WTC11 (cell line): ENCODE measurements around the gene VILL. TPM values are rescaled to one million over a fixed set of nuclear protein-coding genes. Genes with fewer than 3 reads are reported as not detected.
A peak's percentile ranks its signal among the peaks of the same experiment; 100 is the strongest.

Experiments
- ATAC-seq: fragments of 200-7000 bp; cut with Tn5 transposase; 2 replicates; pipeline ENCODE4 v1.10.0; 2021; ENCODE audit warnings: mild to moderate bottlenecking, moderate library complexity
- CTCF ChIA-PET: fragments of 300-600 bp; sonication (Branson Sonifier 250); formaldehyde crosslinking; loops from one replicate; lab custom pipeline; 2021; ENCODE audit warnings: antibody characterized with exemption; lab: Charles Lee
- POLR2A ChIA-PET: fragments of 350-600 bp; sonication (Branson Sonifier 250); formaldehyde crosslinking; loops from one replicate; lab custom pipeline; 2021; ENCODE audit warnings: antibody characterized with exemption; lab: Charles Lee
- DNase-seq: peaks from one replicate; pipeline ENCODE4 v3.0.0; 2021; ENCODE audit warnings: low spot score
- H3K27ac Mint-ChIP-seq: 2 replicates; pipeline ENCODE4 v1.8.0; 2021; ENCODE audit warnings: mixed read lengths
- H3K27me3 Mint-ChIP-seq: 2 replicates; pipeline ENCODE4 v1.8.0; 2021; ENCODE audit warnings: low read depth, mild to moderate bottlenecking, moderate library complexity, mixed read lengths
- H3K36me3 Mint-ChIP-seq: 2 replicates; pipeline ENCODE4 v1.8.0; 2021; ENCODE audit warnings: mixed read lengths
- H3K4me1 Mint-ChIP-seq: 2 replicates; pipeline ENCODE4 v1.8.0; 2022; ENCODE audit warnings: mixed read lengths
- H3K4me3 Mint-ChIP-seq: 2 replicates; pipeline ENCODE4 v1.8.0; 2021; ENCODE audit warnings: mild to moderate bottlenecking, moderate library complexity, mixed read lengths
- H3K9me3 Mint-ChIP-seq: 2 replicates; pipeline ENCODE4 v1.8.0; 2021; ENCODE audit warnings: mixed read lengths
- CDX4 ChIP-seq: fragments of 250-450 bp; sonication (Bioruptor Pico); IDR thresholded peaks from 2 replicates; pipeline ENCODE4 v1.9.0; 2021; ENCODE audit warnings: moderate library complexity, mild to moderate bottlenecking, inconsistent platforms, borderline replicate concordance
- E2F1 ChIP-seq: sonication (generic); formaldehyde crosslinking; IDR thresholded peaks from 2 replicates; pipeline ENCODE4 v1.8.0; 2022; ENCODE audit warnings: mild to moderate bottlenecking, missing genetic modification reagents
- E2F4 ChIP-seq: sonication (generic); formaldehyde crosslinking; IDR thresholded peaks from 2 replicates; pipeline ENCODE4 v1.8.1; 2022; ENCODE audit warnings: low read depth, mild to moderate bottlenecking, moderate library complexity, missing genetic modification reagents, borderline replicate concordance
- E2F5 ChIP-seq: sonication (generic); formaldehyde crosslinking; IDR thresholded peaks from 2 replicates; pipeline ENCODE4 v1.8.1; 2022; ENCODE audit warnings: mild to moderate bottlenecking, moderate library complexity, missing genetic modification reagents
- ETV6 ChIP-seq: sonication (generic); formaldehyde crosslinking; IDR thresholded peaks from 2 replicates; pipeline ENCODE4 v1.8.1; 2022; ENCODE audit warnings: mild to moderate bottlenecking, missing genetic modification reagents
- FOXP1 ChIP-seq: sonication (generic); formaldehyde crosslinking; IDR thresholded peaks from 2 replicates; pipeline ENCODE4 v1.8.0; 2022; ENCODE audit warnings: missing genetic modification reagents, mild to moderate bottlenecking, moderate library complexity, borderline replicate concordance
- ZBTB43 ChIP-seq: sonication (generic); formaldehyde crosslinking; IDR thresholded peaks from 2 replicates; pipeline ENCODE4 v1.8.1; 2023; ENCODE audit warnings: mild to moderate bottlenecking, missing genetic modification reagents
- ZNF532 ChIP-seq: fragments of 250-450 bp; sonication (Bioruptor Pico); IDR thresholded peaks from 2 replicates; pipeline ENCODE4 v1.9.0; 2021; ENCODE audit warnings: mild to moderate bottlenecking, borderline replicate concordance
- total RNA-seq: library from RNA; stranded (reverse); gene quantifications from 3 replicates; pipeline ENCODE4 v1.2.3, GENCODE V29; 2021

The VILL gene
- total RNA-seq, 1 experiment from 2014 or later, result 4.7 TPM

- Mint-ChIP-seq H3K4me3 (no peak overlapping the region), H3K9me3 (no peaks in the 10 kb centered on the region), H3K4me1 (peaks cover 17% of the 10 kb centered on the region), H3K27me3 (peaks cover 65% of the 10 kb centered on the region), H3K36me3 (no peaks in the 10 kb centered on the region), H3K27ac (no peak overlapping the region)
- no peak for ATAC-seq
- DNase-seq, result no peak
- ChIA-PET CTCF (no interaction called here), POLR2A (no interaction called here)
- TF ChIP-seq E2F1 (CRISPR knock-in tag) (no peak), ZBTB43 (no peak), E2F4 (CRISPR knock-in tag) (no peak), CDX4 (CRISPR knock-in tag) (no peak), FOXP1 (no peak)
These were observed 36.3 kb downstream of the VILL start for GRCh38 chr3:38026856-38027255.

- no peak for DNase-seq
- POLR2A ChIA-PET, result no interaction called here
- Mint-ChIP-seq H3K27me3 (peaks cover 74% of the 10 kb centered on the region), H3K27ac (no peak overlapping the region), H3K36me3 (no peaks in the 10 kb centered on the region), H3K9me3 (no peaks in the 10 kb centered on the region), H3K4me3 (peak overlapping the region; percentile 75), H3K4me1 (peaks cover 17% of the 10 kb centered on the region)
- TF ChIP-seq ETV6 (CRISPR knock-in tag) (no peak), ZNF532 (no peak), E2F5 (CRISPR knock-in tag) (no peak)
- ATAC-seq, result no peak
- CTCF ChIA-PET, result interaction anchor here (1.0 to 3.6 kb wide), 4 partner anchors 24 to 109 kb away, joined by 3 to 32 read pairs (median 6); partner anchors contain the start of gene ACAA1
These were observed 37.2 kb downstream of the VILL start for GRCh38 chr3:38027466-38028465.
